A549 treated with Hydrocortisone at 1 μM for 4 hours (cell line): ENCODE measurements around the gene PARP8. TPM values are rescaled to one million over a fixed set of nuclear protein-coding genes. Genes with fewer than 3 reads are reported as not detected.

Source experiments
- total RNA-seq: library from RNA; stranded (reverse); fragments of 200-300 nt; extraction: Qiagen RNA extraction; gene quantifications from 5 replicates; pipeline ENCODE4 v1.2.3, GENCODE V29; 2022

PARP8 gene
- 0.03 to 0.22 TPM (median 0.14 TPM) in 5 replicates for total RNA-seq

GRCh38 chr5:50666261-50667022, at the start of gene PARP8:
Gene PARP8 (plus strand): TSS chr5:50666637. CDS start chr5:50667096, 459 bp downstream.

Other genes with a start within 250 kb of the PARP8 start
- gene EMB, start 225.3 kb upstream of the PARP8 start, total RNA-seq = 4.4 to 7.6 TPM (median 6.4 TPM) in 5 replicates